Caki2 (cell line): ENCODE measurements around the gene PDIA5. TPM values are rescaled to one million over a fixed set of nuclear protein-coding genes. Genes with fewer than 3 reads are reported as not detected.

Source experiments
- DNase-seq: peaks from one replicate; pipeline ENCODE4 v3.0.0-alpha.2; 2015; ENCODE audit warnings: low read depth
- in situ Hi-C: cut with HindIII; loops from 2 replicates; pipeline ENCODE4 v1.10.0; 2016; ENCODE audit warnings: low sequenced_read_pairs, low pct_unique_long_range_greater_than_20kb, mixed read lengths
- total RNA-seq: library from RNA; depleted of rRNA; stranded (reverse); fragments of >200 nt; shearing (Covaris generic); gene quantifications from 2 replicates; pipeline ENCODE4 v1.2.3, GENCODE V29; 2014; ENCODE audit warnings: low replicate concordance

The PDIA5 gene
- total RNA-seq, 1 experiment from 2014 or later = 13.3 TPM

DNA sequence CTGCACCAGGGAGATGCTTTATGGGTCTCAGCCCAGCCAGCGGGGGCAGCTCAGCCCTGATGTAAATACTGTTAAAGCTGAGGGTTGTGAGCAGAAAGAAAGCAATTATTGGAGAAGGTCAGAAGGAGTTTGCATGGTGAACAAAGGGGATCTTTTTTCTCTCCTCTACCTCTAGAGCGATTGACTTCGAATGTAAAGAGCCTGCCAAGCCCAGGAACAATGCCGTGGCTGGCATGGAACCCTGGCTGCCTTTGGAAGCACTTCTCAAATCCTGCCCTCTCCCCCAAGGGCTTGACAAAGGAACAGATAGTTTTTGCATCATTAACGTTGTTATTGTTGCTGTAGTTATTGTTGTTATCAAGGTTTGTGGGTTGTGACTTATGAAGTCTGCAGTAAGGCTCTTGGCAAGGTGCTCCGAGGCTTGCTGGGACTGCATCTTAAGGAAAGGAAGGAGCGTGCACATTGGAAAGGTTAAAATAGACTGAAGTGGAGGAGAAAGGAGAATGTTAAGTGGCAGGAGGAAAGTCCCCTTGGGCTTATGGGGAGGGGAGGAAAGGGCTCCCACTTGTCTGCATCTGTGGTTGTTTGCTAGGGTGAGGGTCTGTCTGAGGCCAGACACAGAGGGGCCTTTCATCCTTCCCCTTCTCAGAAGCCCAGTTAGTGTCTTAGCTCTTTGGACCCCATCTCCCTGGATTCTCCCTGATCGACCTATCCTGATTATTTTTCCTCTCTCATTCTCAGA lies 16.7 kb downstream of the PDIA5 start:
- no peak for DNase-seq
- in situ Hi-C loops = no loop called here

DNA sequence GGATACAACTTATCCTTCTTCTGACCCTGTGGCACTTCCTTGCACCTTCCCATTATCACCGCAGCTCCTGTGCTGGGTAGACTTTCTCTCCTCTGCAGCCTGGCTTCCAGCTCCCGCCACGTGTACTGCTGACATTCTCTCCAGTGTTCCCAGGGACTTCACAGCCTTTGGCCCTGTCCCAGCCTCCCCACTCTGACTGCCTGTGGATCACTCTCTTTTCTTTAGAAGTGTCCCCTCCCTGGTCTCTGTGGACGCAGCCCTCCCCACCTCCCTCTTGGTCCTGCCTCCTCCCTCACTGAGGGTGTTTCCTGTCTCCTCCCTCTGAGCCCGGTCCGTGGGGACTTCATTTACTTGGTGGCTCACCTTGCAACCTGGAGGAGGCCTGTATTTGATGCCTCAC lies 17.4 kb downstream of the PDIA5 start:
- in situ Hi-C loops = no loop called here
- DNase-seq = no peak

DNA sequence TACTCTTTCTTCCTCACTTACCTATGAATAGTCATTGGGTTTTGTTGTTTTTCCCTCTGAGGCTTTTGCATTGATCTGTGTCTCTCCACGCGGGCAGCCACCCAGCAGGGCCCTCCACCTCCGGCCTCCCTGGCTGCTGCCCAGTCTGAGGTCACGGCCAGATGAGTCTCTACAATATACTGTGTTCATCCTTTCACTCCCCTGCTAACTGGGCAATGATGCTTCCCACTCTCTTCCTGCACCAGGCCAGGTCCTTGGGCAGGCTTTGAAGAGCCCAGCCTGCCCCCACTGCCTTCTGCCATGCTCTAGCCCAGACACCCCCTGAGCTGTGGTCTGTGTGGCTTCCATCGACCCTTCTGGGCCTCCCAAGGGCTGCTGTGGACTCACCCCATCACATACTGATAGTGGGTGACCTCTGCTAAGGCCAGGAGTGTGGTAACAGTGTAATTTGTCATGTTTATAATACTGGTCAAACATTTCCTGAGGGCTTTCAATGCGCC lies 18.0 kb downstream of the PDIA5 start:
- DNase-seq = no peak
- in situ Hi-C loops = no loop called here

DNA sequence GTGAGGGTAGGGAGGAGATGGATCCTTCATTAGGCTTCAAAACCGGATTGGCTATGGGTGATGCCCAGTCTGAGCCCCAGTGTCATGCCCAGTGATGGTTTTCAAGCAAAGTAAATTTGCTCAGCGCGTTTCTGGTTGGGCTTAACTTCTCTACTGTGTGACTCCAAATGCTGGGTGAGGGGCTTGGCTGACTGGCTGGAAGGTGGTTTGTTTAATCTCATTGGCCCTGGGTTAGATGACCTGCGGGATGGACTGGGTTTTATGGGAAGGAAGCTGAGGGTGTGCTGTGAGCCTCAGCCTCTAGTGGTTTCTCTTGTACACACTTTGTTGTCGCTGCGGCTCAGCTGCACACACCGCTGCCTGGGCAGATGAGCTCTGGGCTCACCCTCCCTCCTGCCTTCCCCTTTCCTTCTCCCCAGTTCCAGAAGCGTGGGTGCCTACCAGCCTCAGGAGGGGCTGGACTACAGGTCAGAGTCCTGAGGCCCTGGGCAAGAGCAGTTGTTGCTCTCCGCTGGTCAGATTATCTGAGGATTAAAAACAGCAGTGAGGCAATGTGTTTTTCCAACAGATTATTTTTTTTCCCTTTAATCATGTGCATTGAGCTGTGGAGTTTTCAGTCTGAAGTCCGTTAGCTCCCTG lies 18.6 kb downstream of the PDIA5 start:
- in situ Hi-C loops = no loop called here
- peak; percentile 22 for DNase-seq

DNA sequence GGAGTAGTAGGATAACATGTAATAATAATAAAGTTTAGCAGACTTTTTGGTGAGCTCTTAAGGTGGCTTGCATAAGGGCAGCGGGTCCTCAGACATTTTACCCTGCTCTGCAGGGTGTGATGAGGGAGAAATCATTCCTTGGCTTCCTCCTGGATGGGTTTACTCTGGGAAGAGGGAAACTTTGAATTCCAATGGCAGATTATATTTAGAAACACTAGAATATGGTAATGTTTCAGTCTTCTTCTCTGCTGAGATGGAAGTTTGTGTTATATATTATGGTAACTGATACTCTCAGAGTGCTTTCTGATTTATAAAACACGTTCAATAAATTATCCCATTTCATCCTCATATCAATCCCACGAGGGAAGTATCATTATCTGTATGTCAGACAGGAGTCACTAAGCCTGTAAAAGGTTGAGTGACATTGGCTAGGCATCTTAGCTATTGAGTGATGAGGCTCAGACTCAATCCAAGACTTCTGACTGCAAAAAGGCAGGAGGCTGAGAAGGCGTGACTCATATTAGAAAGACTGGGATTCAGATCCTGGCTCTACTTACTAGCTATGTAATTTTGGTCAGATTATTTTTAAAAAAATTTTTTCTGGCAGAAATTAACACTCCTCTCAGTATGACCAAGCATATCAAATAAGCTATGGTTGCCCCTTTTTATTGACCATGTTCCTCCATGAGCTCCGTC lies 19.3 kb downstream of the PDIA5 start:
- in situ Hi-C loops = no loop called here
- DNase-seq = no peak

DNA sequence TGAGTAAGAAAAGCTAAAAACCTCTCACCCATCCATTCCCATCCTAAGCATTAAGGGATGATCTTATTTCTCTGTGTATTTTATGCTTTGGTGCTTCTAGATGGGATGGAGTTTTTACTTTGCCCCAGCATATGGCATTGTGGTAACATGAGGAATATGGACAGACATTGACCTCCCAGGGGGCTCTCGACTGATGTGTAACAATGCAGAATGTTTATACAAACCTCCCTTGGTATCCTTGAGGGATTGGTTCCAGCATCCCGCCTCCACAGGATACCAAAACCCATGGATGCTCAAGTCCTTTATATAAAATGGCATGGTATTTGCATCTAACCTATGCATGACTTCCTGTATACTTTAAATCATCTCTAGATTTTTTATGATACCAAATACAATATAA lies 21.6 kb downstream of the PDIA5 start:
- in situ Hi-C loops = no loop called here
- no peak for DNase-seq

DNA sequence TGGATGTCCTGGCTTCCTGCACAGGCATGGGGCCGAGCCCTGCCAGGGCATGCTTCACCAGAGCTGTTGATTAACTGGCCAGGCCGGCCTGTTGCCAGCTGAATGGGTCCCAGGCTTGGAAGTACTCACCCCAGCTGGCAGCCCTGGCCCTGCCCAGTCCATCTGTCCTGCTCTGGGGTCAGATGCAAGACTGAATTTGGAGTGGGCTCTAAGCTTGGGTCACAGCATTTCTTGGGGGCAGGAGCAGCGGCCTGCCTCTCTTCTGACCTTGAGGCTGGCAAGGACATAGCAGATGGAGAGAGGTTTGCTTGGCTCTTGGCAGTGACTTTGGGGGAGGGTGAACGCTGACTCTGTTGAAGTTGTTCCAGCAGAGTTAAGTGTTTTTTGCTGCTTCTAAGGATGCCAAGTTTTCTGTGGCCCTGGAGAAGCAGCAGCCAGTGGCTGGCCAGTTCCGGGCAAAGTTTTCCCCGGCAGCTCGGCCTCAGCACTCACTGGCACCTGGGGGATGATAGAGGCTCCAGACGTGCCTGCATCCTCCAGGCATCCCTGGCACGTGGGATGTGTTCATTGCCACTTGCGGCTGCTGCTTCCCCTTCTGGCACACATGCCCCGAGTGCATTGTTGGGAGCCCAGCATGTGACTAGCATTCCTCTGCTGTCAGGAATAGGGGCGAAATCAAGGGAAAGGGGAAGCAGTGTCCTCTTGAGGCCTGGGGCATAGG lies 22.9 kb downstream of the PDIA5 start:
- in situ Hi-C loops = no loop called here
- DNase-seq = no peak

DNA sequence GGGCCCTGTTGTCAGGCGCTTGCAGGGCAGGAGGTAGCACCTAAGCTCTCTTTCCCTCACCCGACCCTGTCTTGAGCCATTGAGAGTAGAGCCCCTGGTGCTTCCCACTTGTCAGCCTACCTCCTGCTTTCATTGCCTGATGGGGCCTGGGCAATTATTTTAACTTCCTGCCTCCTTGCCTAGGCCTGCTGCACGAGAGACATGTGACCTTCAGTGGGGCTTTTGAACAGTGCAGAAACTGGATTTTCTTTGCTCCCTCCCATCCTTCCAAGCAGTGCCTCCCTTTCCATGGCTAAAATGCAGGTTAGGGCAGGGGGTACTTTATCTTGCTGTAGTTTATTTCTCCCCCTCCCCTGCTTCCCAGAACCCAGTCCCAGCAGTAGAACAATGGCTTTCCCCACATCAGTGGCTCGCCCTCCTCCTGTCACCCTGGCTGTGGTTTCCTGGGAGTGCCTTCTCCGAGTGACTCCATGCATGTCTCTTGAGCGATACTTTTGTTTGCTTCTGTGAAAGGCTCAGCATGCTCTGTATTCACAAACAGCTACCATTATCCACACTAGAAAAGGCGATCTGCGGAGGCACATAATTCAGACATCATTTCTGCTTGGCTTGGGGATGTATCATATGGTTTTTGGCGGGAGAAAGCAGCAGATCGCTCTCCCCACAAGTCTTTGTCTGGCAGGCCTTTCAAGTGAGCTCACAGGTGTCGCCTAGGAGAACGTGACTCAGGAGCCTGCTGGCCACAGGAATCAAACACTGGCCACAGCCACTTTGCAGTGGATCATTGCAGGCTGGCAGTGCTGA lies 24.1 kb downstream of the PDIA5 start:
- no peak for DNase-seq
- in situ Hi-C loops = no loop called here

DNA sequence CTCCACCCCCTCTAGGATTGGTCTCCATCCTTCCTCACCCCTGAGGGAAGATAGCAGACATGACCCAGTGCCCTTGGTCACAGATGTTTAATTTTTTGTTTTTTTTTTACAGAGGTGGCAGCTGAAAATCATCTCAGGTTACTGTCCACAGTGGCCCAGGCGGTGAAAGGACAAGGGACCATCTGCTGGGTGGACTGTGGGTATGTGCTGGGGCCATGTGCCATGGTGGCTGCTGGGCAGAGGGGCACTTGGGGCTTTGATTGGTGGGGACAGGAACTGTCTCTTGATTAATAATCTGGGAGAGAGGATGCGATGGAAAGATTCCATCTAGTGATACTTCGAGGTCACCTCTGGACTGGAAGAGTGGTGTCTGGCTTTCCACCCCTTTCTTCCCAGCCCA lies 25.4 kb downstream of the PDIA5 start:
- in situ Hi-C loops = no loop called here
- DNase-seq = no peak

DNA sequence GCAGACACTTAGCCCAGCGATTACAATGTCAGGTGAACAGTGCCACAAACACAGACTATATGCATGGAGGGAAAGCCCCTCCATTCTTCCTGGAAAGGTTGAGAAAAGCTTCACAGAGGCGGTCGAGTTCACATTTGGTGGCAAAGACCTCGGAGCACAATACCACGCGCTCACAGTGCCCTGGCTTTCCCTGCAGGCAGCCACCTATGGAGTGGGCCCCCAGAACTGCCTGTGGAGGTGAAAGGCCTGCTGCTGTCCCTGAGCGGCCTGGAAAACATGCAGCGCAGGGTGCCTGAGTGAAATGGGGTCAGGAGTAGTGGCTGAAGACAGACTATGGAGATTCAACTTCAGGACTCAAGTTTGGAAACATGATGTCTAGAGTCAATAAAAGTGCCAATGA lies 26.9 kb downstream of the PDIA5 start:
- in situ Hi-C loops = no loop called here
- no peak for DNase-seq

DNA sequence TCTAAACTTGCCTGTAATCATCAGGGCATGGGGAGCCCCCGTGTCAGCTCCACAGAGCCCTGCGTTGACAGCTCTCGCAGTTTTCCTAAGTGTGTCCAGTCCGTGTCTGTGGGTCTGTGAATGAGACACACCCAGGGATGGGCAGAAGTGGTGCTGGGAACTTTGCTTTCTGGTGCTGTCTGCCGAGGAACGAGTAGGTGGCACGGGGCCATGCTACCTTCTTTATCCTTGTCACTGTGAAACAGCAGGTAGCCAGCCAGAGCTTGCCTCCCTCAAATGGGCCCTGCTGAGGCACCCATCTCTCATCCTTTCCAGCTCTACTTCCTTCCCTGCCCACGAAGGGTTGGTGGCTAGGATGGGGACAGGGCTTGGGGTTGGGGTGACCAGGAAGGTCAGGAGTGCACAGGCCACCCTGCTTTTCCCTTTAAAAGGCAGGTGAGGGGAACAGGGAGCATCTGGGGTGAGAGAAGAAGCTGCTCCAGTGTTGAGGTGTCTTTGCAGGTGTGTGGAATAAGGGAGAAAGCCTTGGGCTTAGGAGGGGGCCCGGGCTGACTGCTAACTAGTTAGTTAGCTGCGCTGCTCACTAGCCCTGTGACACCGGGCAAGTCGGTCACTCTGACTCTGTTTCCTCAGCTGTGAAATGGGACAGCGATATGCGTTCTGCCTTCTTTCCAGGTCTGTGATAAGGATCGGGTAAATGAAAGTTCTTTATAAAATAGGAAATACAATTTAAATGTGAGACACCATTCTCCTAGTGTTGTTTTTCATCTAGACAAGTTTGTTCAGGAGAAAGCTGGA lies 27.9 kb downstream of the PDIA5 start:
- in situ Hi-C loops = no loop called here
- DNase-seq = no peak

DNA sequence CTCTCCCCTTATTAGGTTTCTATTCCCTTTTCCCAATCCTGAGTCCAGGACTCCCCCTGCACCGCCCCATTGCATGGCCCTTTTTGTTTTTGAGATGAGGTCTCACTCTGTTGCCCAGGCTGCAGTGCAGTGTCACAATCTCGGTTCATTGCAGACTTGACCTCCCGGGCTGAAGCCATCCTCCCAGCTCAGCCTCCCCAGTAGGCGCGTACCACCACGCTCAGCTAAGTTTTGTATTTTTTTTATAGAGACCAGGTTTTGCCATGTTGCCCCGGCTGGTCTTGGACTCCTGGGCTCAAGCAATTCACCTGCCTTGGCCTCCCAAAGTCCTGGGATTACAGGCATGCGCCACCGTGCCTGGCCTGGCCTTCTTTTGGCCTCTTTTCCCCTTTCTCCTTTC lies 29.3 kb downstream of the PDIA5 start:
- no peak for DNase-seq
- in situ Hi-C loops = no loop called here

DNA sequence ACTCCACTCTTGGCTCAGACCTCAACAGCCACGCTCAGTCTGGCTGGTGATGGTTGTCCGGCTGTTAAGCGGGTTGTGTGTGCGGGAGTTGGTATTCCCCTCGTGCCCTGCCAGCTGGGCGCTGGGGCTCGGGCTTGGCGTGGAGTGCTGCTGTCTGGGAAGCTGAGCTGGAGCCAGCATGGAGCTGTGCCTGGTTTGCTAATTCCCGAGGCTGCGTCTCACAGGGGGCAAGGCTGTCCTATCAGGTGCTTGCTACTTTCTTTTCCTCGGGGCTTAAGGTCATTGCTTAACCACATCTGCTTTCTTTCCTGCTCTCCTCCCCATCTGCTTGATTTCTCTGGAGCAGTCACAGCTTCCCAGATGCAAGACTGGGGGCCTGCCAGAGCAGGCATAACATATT lies 29.9 kb downstream of the PDIA5 start:
- in situ Hi-C loops = no loop called here
- no peak for DNase-seq

DNA sequence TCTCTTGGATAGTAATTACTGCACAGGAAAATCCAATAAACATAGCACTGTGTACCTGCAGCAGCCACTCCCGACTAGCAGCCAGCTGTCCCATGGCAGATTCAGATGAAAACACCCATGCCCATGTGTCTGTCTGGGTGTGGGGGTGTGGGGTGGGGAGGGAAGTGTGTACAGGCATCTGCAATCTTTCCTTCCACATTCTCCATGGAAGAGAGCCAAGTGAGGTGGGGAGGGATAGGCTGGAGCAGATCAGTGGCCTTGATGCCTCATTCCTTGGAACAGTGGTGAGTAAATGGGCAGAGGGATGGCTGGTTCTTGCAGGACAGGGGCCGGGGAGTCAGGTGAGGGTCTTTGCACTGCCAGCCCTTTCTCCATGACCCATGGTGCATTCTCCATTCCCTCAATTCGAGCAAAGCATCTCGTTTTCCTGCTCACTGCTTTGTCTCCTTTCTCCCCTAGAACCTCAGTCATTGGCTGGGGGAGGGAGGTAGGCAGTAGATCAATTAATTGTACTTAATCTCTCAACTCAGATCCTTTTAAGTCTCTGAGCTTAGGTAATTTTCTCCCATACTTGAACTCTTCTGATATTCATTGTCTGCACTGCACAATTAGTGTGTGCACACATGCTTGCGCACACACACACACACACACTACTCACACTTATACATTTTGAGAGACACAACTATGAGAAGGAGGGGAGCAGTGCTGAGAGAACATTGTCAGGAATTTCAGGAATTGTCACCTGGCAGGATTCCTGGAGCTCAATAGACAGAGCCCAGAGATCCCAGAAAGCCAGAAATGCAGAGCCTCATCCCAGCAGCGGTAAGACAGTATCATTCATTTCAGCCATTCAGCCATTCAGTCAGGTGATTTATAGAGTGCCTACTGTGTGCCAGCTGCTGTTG lies 31.9 kb downstream of the PDIA5 start:
- DNase-seq = no peak
- in situ Hi-C loops = no loop called here

DNA sequence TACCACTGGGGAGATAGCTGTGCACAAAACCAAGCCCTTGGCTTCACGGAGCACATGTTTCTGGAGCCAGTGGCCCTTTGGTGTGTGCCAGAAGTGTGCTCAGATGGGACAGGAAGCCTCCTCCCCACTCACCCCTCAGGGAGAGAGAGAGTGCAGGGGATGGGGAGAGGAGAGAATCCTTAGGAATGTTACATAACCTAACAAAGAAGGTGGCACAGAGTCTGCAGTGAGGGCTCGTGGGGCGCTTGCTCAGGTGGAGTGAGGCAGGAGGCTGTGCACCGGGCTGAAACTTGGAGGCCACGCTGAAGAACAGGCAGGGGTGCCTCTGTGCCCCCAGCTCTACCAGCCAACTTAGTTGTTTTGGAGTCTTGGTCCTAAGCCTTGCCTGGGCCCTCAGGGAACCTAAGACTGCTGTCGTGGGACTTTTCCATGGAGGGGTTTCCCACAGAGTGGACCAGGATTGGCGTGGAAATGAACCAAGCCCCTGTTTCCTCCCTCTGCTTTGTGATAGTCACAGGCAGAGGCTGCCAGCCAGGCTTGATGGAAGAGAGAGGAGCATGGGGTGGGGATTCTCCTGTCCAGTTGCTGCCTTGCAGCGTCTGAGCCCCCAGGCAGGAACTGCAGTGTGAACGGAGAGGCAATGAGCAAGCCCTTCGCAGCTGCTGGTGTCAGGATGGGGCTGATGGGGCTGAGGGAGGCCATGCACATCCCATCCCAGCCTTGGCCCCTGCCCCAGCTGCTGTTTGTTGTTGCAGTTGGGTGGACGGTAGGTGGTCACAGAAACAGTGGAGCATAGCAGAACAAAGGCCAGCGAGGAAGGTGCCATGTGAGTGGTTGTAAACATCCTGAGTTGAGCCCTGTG lies 32.7 kb downstream of the PDIA5 start:
- in situ Hi-C loops = no loop called here
- no peak for DNase-seq
